ENCODE measurements around the gene GAD2. TPM values are rescaled to one million over a fixed set of nuclear protein-coding genes. Genes with fewer than 3 reads are reported as not detected.

The GAD2 gene
- polyA plus RNA-seq, 1 of the 3 experiments (the other 2 are of a cell fraction), result not detected

GRCh38 chr10:26296360-26296759, 79.8 kb downstream of the GAD2 start:
- ChIA-PET POLR2A (no interaction called here), CTCF (no interaction called here)
- Histone ChIP-seq H3K27ac (ENCODE audit: low read depth in 2 of 2, low read length in 1 of 2) (no peak overlapping the region), H4K20me1 (ENCODE audit: insufficient read depth) (no peaks in the 10 kb centered on the region), H3K79me2 (ENCODE audit: insufficient read depth) (no peaks in the 10 kb centered on the region), H3K27me3 (ENCODE audit: insufficient read depth) (no peaks in the 10 kb centered on the region), H3F3A (replicated peaks; ENCODE audit: insufficient read depth) (no peaks in the 10 kb centered on the region), H3K36me3 (replicated peaks in 1 of 2; ENCODE audit: control insufficient read depth in 1 of 2, insufficient read depth in 2 of 2, low read length in 1 of 2) (no peaks in the 10 kb centered on the region), H3K9me3 (no peaks in the 10 kb centered on the region), H3K4me2 (no peak overlapping the region), H3K4me3 (ENCODE audit: low read depth in 2 of 2, low read length in 1 of 2) (no peak overlapping the region), H3K9ac (no peak overlapping the region), H2AFZ (ENCODE audit: low read depth) (no peak overlapping the region), H3K4me1 (ENCODE audit: control insufficient read depth in 1 of 2, insufficient read depth in 2 of 2, low read depth in 1 of 2, low read length in 1 of 2) (no peaks in the 10 kb centered on the region), H3K9me2 (no peaks in the 10 kb centered on the region)
- no peak for DNase-seq
- 0% methylated on average over 3 of the region's 3 CpGs for WGBS (ENCODE audit: low lambda C conversion rate)
- no peak for TF ChIP-seq EP300 (IDR thresholded peaks at IDR 0.05; ENCODE audit: borderline replicate concordance in 1 of 2, low read depth in 1 of 2, low read length in 1 of 2)
- TF ChIP-seq RXRA (IDR thresholded peaks at IDR 0.05; ENCODE audit: borderline replicate concordance, low read depth), result no peak
- TF ChIP-seq EZH2phosphoT487 (IDR thresholded peaks at IDR 0.05; ENCODE audit: borderline replicate concordance, low read depth), result no peak
- TF ChIP-seq NFIC (IDR thresholded peaks at IDR 0.05; ENCODE audit: borderline replicate concordance), result no peak
- no peak for TF ChIP-seq MEF2A (IDR thresholded peaks at IDR 0.05; ENCODE audit: borderline replicate concordance, low read depth)
- TF ChIP-seq CHD2 (IDR thresholded peaks at IDR 0.05; ENCODE audit: low read length, partially characterized antibody), result no peak
- TF ChIP-seq JUND (IDR thresholded peaks at IDR 0.05), result no peak
- no peak for TF ChIP-seq FOXJ3 (CRISPR knock-in tag; IDR thresholded peaks at IDR 0.05)
- no peak for TF ChIP-seq ELF1 (IDR thresholded peaks at IDR 0.05)
- TF ChIP-seq RAD21 (IDR thresholded peaks at IDR 0.05; ENCODE audit: low read length), result no peak
- no peak for TF ChIP-seq RCOR1 (IDR thresholded peaks at IDR 0.05; ENCODE audit: low read length)
- TF ChIP-seq CTCF (IDR thresholded peaks at IDR 0.05), result no peak
- no peak for TF ChIP-seq ZBTB33 (IDR thresholded peaks at IDR 0.05; ENCODE audit: borderline replicate concordance, low read depth)
- no peak for TF ChIP-seq TAF1 (IDR thresholded peaks at IDR 0.05; ENCODE audit: borderline replicate concordance, low read depth, low read length)
- no peak for TF ChIP-seq USF2 (IDR thresholded peaks at IDR 0.05; ENCODE audit: borderline replicate concordance, low read depth, low read length)
- TF ChIP-seq FOXM1 (IDR thresholded peaks at IDR 0.05; ENCODE audit: low read depth), result no peak
- TF ChIP-seq USF1 (IDR thresholded peaks at IDR 0.05; ENCODE audit: borderline replicate concordance, low read depth), result no peak
